Hematopoietic multipotent progenitor cell treated with erythropoietin and hydrocortisone succinate and interleukin-3 and kit ligand, for 6 days (in vitro differentiated cells): ENCODE results near the gene NUP133.
"Not testable (repeated sequence)": the region's sequence is repeated elsewhere in the genome, so short reads cannot be mapped to it uniquely, and the experiment has no call there.

ENCODE experiments used
- DNase-seq: peaks from one replicate; pipeline ENCODE4 v3.0.0-alpha.2; 2015

The NUP133 gene

DNA sequence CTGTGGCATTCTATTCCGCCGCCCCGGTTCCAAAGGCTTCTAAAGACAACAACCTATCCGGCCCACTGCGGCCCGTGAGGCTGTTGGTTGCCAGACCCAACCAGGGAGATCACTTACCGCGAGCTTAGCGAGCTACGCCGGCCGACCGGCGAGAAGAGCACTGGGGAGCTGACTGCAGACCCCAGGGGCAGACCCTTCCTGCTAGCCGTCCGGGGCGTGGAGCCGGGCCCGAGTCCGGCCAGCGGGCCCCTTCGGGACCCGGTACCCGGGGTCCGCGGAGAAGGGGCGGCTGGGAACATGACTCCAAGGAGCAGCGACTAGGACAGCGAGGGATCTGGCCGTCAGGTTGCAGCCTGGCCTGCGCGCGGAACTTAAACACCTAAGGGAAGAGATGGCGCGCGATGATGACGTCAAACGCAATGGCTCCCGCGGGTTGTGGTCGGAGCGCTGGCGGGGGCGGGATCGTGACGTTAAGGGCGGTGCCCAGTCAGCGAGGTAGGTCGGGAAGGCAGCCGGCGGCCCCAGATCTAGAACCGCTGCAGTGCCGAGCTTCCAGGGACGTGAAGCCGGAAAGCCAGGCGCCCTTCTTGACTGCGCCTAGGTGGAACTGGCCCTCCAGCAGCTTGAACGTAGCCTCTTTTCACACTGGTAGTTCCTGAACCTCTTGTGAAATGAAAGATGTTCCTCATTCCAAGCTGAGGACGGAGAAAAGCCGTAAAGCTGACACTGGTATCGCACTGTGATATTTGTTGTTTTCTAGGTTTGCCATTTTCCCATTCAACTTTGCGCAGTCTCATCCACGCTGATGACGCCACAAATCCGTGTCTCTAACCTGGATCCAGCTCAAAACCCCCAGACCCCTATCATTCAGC is at the start of gene NUP133:
TSS of gene NUP133 (minus strand) at position 391 of the 872 bp plus-strand sequence. CDS start at position 299, 92 bp downstream.
- peak; percentile 99 for DNase-seq

DNA sequence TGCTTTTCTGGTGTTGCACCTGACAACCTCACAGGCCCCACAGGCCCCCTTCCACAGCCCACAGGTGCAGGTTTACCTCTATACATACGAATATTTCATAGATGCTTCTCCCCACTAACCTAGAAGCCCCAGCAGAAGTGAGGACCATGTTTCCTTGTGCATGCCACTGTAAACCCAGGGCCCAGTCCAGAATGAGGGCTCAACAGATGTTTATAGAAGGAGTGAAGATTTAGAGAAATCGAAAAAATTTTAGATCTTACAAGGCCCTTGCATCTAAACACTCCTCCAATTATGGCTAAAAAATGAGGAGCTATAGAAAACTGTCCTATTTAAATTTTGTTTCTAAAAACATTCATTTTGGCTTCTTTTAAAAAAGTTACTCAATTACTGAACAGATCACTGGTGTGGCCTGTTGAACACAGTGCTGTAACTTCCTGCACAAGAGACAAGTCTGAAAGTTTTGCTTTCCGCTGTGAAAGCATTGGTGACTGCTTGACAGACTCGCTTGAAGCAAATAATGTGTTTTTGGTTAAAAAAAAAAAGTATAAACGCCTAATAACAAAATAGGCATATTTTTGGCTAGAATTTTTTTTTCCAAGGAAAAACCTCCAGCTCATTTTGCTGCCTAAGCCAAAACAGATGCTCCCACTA is 49.2 kb upstream of the NUP133 start:
- DNase-seq = peak; percentile 60

DNA sequence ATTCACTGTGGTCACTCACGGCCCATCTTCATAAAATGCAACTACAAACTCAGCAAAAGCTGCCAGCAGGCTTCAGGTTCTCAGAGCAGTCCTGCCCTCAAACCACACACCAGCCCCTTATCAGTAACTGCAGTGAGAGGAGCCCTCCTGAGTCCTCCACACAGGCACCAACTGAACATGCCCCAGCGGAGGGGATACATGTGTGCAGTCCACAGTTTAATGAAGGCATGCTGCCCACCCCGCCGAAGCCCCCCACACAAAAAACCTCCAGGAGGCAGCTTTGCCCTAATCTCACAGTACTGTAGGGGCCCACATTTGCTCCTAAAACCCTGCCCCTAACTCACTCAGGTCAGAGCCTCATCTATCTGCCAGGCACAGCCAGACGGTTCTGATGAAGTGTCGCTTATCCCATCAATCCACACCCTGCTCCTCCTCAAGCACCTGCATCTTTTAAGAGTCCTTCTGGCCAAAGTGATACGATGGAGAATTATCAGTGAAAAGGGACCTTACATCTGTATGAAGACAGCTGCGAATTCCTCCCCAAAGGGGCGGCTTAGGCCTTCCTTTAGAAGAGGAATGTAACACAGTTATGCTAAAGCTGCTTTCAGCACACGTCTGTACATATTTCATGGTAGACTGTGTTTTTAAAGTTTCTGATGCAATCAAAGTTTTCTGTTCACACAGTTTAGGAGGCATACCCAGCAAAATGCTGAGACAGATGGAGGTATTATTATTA is 46.9 kb upstream of the NUP133 start:
- peak; percentile 99 for DNase-seq

DNA sequence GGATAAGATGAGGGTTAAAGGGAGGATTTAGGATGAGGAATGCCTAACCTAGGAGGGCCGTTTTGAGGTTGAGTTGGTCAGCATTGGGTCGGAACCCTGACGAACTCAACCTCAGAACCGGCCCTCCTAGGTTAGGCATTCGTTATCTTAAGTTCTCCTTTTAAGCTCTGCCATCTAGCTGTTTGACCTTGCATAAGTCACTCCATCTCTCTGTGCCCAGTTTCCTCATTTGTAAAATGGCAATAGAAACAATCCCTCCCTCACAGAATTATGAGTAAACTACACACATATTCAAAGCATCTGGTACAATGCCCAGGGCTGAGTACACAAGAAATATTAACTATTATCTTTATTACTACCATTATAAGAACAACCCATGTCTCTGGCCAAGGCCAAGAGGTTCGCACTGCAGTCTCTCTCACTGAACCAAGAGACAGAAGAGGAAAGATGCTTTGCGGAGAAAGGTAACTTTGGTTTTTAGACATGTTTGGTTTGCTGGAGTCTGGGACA is 45.5 kb upstream of the NUP133 start:
- no peak for DNase-seq

DNA sequence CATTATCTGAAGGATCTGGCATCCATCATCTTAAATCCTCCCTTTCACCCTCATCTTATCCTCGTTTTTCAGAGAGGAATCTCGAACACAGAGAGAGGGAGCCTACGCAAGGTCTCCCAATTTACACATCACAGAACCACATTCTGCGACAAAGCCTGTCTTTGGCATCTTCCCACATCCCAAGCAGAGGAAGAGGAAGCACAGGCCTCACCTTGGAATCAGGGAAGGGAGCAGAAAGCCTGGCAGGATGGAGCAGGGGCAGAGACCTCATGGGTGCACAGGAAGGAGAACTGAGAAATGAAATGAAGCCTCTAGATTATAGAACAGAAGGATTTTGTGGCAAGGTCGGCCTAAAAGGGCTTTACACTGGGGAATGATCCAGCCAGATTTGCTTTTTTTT is 44.6 kb upstream of the NUP133 start:
- DNase-seq = no peak

DNA sequence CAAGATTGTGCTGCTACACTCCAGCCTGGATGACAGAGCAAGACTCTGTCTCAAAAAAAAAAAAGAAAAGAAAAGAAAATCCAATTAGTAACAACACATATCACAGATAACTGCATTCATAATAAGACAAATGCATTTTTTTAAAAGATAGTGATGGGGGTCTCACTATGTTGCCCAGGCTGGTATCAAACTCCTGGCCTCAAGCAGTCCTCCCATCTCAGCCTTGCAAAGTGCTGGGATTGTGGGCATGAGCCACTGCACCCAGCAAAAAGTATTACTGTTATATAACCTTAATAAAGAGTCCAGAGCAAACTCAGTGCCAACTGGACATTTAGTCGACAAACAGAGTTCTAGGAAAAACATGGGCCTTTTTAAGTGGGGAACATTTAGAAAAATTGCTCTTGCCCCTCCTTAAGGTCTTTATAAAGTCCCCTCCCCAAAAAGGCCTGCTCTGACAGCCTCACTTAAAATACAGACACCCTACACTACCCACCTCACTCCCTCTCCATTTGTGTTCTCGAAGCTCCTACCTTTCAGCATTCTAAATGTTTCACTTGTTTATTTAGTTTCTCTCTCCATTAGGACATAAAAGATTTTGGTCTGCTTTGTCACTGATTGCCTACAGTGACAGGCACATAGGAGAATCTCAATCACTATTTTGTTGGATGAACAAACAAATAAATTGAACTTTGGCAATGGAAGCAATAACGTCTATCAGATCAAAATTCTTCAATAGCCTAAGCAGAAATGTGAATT is 42.8 kb upstream of the NUP133 start:
- no peak for DNase-seq

DNA sequence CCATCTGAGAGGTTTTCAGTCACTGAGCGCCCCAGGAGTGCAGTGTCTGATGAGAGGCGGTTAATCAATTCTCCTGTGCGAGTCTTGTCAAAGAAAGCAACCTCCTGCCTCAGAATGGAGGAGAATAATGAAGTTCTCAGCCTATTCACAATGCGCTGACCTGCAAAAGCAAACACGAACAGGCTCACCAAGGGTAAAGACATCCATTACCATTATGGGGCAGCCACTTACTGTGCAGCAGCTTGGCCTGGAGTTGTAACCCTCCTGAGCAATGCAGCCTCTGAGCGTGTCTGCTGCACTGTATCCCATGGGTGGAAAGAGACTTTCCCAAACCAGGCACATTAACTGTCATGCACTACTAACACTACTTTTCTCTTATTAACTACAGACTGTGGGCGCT is 39.4 kb upstream of the NUP133 start:
- DNase-seq = no peak

DNA sequence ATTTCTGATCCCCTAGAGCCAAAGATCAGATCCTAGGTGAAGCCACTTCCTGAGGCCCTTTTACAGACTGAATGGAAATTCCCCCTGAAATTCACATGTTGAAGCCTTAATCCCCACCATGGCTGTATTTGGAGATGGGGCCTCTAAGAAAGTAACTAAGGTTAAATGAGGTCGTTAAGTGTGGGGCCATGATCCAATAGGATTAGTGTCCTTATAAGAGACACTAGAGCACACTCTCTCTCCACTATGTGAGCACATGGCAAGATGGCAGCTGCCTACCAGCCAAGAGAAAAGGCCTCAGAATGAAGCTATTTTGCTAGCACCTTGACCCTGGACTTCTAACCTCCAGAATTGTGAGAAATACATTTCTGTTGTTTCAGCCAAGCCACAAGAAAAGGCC is 36.4 kb upstream of the NUP133 start:
- DNase-seq = no peak

DNA sequence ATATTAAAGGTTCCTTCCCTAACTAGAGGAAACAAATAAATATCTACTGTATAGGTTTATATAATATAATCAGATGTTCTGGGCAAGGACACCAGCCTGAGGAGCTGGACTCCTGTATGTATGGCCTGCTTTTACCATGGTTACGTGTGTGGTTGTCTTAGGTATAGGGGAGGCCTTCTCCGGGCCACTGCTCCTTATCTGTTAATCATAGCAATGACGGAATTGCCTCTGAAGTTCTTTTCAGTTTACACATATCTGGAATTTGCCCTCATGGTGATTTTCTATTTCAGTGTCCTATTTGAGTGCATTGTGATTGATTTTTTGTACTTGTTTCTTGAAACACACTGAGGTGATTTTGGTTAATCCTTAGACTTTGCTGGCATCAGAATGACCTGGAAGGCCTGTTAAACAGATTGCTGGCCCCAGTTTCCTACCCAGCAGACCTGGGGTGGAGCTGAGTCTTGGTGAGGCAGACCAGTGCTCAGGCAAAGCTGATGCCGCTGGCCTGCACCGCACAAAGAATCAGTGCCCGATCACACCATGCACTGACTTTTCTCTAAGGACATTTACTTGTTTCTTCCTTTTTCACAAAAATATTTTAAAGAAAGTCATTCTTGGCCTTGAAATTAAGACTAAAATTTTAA is 31.8 kb upstream of the NUP133 start:
- DNase-seq = no peak

DNA sequence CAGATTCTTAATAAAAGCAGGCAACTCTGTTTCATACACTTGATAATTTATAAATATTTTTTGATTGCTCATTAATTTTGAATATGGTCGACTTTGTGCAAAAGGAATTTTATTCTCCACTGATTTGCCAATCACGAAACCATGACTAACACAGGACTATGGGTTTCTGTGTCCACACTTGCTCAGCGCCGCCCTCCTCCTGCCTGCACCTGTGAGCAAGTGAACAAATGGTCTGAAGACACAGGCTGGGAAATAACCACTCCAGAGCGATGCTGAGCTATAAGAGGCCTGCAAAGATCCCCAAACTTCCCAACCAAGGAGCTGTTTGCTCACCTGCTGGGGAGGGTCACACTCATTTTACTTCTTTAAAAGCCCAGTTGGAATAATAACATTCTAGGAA is 30.8 kb upstream of the NUP133 start:
- DNase-seq = no peak

DNA sequence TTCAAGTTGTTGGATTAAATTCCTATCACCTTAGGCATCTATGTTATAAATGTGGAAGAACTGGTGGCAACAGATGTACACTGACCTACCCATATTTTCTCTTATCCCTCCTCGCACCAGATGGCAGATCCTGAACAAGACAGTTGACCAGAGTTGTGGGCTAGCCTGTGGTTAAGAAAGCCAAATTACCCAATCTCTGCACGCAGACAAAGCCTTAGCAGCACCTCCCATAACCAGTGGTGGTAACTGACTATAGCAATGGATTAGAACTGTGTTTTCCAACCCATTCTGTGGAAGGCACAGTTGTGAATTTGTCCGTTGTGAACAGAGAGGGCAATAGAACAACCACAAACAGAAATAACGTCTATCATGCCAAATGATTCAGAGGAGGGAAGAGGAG is 29.8 kb upstream of the NUP133 start:
- DNase-seq = peak; percentile 84

DNA sequence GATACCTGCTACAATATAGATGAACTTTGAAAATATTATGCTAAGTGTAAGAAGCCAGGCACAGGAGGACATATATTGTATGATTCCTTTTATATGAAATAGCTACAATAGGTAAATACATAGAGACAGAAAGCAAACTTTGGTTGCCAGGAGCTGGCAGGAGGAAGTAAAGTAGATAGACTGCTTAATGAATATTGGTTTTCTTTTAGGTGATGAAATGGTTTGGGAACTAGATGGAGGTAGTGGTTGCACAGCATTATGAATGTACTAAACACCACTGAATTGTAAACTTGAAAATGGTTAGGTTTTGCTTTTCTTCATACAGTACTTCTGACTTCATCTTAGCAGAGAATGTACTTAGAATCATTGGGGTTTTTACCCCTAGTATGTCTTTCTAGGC is 28.8 kb upstream of the NUP133 start:
- DNase-seq = no peak

DNA sequence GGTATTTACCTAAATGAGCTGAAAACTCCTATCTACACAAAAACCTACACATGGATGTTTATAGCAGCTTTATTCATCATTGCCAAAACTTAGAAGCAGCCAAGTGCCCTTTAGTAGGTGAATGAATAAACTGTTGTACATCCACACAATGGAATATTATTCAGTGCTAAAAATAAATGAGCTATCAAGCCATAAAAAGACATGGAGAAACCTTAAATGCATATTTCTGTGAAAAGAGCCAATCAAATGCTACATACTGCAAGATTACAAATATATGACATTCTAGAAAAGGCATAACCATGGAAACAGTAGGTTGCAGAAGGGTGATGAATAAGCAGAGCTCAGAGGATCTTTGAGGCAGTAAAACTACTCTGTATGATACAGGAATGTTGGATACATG is 27.1 kb upstream of the NUP133 start:
- no peak for DNase-seq

DNA sequence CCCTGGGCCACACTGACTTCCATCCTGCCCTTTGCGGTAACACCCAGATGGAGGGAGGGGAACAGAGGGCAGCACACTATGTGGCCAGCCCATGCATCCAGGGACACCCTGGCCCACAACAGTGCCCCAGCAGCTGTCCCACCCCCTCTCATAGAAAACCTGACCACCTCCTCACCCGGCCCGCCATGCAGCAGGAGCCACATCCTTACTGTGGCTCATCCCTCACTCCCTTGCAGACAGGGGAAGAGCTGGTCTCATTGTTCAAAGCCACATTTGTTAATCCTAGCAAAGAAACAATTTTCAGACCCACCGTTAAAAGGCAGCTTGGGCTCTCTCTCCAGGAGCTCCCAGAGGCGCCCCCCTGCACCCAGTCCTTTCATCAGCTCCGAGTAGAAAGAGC is 23.2 kb upstream of the NUP133 start:
- DNase-seq = no peak

DNA sequence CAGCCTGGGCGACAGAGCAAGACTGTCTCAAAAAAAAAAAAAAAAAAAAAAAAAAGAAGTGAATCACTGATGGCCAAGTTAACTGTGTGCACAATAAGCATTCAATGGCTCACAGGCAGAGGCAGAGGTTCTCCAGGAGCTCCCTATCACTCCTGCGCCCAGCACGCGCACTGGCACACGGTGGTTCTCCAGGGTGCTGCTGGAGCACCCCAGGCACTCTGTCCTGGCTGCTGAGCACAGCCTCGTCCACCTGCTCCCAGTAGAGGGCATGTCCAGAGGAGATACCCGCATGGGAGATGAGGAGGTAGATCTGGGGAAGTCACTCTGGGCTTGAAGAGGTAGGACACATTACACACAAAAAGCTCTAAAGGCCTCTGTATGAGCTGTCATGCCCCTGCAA is 21.5 kb upstream of the NUP133 start:
- no peak for DNase-seq

DNA sequence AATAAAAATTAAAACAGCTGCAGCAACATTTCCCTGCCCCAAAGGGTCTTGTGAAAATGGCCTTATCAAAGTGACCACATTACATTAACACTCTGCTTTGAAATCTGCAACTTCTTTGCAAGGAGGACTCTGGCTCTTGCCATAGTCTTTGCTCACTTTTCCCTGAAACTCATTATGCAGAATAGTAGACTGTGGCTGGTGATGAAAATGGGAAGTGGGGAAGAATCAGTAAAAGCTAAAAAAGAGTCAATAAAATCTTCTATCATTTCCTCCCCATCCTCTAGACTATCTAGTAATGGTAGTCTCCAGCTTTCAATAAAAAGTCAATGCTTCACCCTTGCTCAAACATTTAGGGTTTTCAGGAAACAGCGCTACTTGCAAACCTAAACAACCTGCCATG is 18.6 kb upstream of the NUP133 start:
- no peak for DNase-seq

DNA sequence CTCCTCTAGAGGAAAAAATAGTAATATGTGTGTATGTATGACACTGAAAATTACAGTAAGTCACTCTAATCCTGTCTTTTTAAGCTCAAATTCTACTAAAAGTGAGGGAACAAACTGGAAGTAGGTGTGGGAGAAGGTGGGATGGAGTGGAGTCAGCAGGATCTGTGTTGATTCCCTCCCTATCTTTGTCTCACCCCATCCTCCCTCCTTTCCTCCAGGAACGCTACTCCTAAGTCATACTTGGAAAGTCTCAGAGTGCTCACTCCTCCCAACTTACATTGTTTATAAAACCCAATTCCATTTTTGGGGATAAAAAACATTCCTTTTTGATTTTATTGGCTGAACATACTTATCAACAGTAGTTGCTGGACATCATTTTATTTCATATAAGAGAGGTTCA is 14.9 kb upstream of the NUP133 start:
- DNase-seq = no peak

DNA sequence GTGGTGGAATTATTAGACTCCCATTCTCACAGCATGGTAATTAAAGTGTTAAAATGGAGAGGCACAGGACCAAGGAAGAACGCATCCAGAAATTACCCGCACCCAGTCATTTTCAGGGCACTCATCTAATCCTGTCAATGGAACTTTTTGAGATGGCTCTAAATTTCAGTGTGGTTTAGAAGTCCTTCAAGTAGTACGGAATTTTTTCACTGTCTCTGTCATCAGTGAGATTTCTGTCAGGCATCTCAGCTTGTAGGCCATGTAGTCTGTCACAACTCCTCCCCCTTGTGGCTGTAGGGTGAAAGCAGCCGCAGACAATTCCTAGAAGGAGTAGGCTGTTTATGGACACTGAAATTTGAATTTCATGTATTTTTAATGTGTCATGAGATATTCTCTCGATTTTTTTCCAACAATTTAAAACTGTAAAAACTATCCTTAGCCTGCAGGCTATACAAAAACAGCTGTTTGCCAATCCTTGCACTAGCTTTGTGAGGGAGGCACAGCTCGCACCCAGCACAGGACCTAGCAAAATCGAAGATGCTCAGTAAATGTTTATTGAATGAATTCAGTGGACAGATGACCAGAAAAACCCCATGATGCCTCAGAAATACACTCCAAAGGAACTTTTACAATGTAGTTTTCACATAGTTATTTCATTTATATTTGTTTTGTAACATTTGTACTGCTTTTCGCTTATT is 6.6 kb upstream of the NUP133 start:
- DNase-seq = peak; percentile 90

DNA sequence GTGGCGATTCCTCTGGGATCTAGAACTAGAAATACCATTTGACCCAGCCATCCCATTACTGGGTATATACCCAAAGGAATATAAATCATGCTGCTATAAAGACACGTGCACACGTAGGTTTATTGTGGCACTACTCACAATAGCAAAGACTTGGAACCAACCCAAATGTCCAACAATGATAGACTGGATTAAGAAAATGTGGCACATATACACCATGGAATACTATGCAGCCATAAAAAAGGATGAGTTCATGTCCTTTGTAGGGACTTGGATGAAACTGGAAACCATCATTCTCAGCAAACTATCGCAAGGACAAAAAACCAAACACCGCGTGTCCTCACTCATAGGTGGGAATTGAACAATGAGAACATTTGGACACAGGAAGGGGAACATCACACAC is 3.5 kb upstream of the NUP133 start:
- DNase-seq = not testable (repeated sequence)

DNA sequence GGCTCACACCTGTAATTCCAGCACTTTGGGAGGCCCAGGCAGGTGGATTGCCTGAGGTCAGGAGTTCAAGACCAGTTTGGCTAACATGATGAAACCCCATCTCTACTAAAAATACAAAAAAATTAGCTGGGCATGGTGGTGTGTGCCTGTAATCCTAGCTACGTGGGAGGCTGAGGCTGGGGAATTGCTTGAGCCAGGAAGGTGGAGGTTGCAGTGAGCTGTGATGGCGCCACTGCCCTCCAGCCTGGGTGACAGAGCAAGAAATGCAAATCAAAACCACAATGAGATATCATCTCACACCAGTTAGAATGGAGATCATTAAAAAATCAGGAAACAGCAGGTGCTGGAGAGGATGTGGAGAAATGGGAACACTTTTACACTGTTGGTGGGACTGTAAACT is 3.1 kb upstream of the NUP133 start:
- DNase-seq = not testable (repeated sequence)

DNA sequence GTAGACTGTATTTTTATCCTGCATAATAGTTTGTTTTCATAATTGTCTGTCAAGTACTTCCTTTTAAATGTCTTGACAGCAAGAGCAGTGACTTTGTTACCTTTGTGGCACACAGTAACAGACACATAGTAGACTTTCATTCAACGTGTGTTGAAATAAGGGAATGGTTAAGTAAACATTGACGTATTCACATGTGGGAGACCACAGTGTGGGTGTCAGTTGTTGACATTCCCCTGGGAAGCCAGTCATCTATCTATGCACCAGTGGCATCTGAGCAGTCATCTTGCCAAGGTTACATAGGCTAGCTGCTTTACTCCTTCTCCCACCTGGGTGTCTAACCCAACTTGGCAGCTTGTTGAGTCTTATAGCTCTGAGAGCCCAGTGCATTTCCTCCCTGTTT is 1.4 kb upstream of the NUP133 start:
- DNase-seq = no peak
